ENCODE measurements around the gene AGRN. TPM values are rescaled to one million over a fixed set of nuclear protein-coding genes. Genes with fewer than 3 reads are reported as not detected.

AGRN gene
- total RNA-seq, 3 donors from 2014 or later: 32.0 to 54.4 (median 40.6) TPM

- no peak overlapping the region for H3K4me3 ChIP-seq
- H3K36me3 ChIP-seq (ENCODE audit: low read depth): no peaks in the 10 kb centered on the region
- peaks cover 11% of the 10 kb centered on the region for H3K4me1 ChIP-seq (ENCODE audit: low read depth)
- no peak for ATAC-seq
- no peak for DNase-seq
- intact Hi-C loops (cut with DNase I, micrococcal nuclease): no loop called here
- TF ChIP-seq CTCF (IDR thresholded peaks at IDR 0.05): no peak
- H3K9me3 ChIP-seq: no peaks in the 10 kb centered on the region
Measured at GRCh38 chr1:1039145-1039910, 19.4 kb downstream of the AGRN start.

- Histone ChIP-seq H3K4me3 (no peak overlapping the region), H3K36me3 (ENCODE audit: low read depth) (no peaks in the 10 kb centered on the region), H3K4me1 (ENCODE audit: low read depth) (peaks cover 11% of the 10 kb centered on the region), H3K9me3 (no peaks in the 10 kb centered on the region)
- no peak for TF ChIP-seq CTCF (IDR thresholded peaks at IDR 0.05)
- peak; percentile 92 for ATAC-seq
- intact Hi-C loops (cut with DNase I, micrococcal nuclease): no loop called here
- DNase-seq: peak; percentile 82 to 88 (median 86)
Measured at GRCh38 chr1:1040004-1040991, 20.4 kb downstream of the AGRN start.

DNA sequence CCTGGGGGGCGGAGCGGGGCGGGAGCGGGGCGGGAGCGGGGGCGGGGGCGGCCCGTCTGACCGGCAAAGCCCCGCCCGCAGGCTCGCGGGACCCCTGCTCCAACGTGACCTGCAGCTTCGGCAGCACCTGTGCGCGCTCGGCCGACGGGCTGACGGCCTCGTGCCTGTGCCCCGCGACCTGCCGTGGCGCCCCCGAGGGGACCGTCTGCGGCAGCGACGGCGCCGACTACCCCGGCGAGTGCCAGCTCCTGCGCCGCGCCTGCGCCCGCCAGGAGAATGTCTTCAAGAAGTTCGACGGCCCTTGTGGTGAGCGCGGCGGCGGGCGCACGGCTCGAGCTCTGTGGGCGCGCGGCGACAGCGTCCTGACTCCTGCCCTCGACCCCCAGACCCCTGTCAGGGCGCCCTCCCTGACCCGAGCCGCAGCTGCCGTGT is 21.2 kb downstream of the AGRN start:
- Histone ChIP-seq H3K36me3 (ENCODE audit: low read depth) (no peaks in the 10 kb centered on the region), H3K4me1 (ENCODE audit: low read depth) (peaks cover 11% of the 10 kb centered on the region), H3K4me3 (no peak overlapping the region), H3K9me3 (no peaks in the 10 kb centered on the region)
- DNase-seq (no peak), ATAC-seq (no peak)
- no peak for TF ChIP-seq CTCF (IDR thresholded peaks at IDR 0.05)
- intact Hi-C loops (cut with DNase I, micrococcal nuclease): no loop called here

GRCh38 chr1:1041873-1042272 is 22.0 kb downstream of the AGRN start:
- intact Hi-C loops (cut with DNase I, micrococcal nuclease): no loop called here
- H3K36me3 ChIP-seq (ENCODE audit: low read depth): no peaks in the 10 kb centered on the region

GRCh38 chr1:1042835-1043234 is 22.9 kb downstream of the AGRN start:
- no peaks in the 10 kb centered on the region for H3K36me3 ChIP-seq (ENCODE audit: low read depth)
- no peak overlapping the region for H3K4me3 ChIP-seq
- intact Hi-C loops (cut with DNase I, micrococcal nuclease): no loop called here
- DNase-seq (no peak), ATAC-seq (no peak)
- no peak for TF ChIP-seq CTCF (IDR thresholded peaks at IDR 0.05)
- peaks cover 11% of the 10 kb centered on the region for H3K4me1 ChIP-seq (ENCODE audit: low read depth)
- no peaks in the 10 kb centered on the region for H3K9me3 ChIP-seq

More at GRCh38 chr1:1041873-1042272, 22.0 kb downstream of the AGRN start:
- H3K4me1 ChIP-seq (ENCODE audit: low read depth): peaks cover 11% of the 10 kb centered on the region
- ATAC-seq (no peak), DNase-seq (no peak)
- no peaks in the 10 kb centered on the region for H3K9me3 ChIP-seq
- no peak overlapping the region for H3K4me3 ChIP-seq
- TF ChIP-seq CTCF (IDR thresholded peaks at IDR 0.05): no peak
